Neural cell (in vitro differentiated cells): Measurements from ENCODE around the gene ALDH3B2.
"Not testable (repeated sequence)": the region's sequence is repeated elsewhere in the genome, so short reads cannot be mapped to it uniquely, and the experiment has no call there.

ENCODE experiments used
- CTCF ChIP-seq: fragments of 450-650 bp; IDR thresholded peaks from 2 replicates; pipeline ENCODE4 v1.5.1; 2014; ENCODE audit warnings: antibody characterized with exemption, mild to moderate bottlenecking, moderate library complexity; ENCODE audit not compliant: poor library complexity, severe bottlenecking
- EP300 ChIP-seq: fragments of 450-650 bp; conservative IDR thresholded peaks from 2 replicates; pipeline ENCODE4 v1.6.1; 2014; ENCODE audit warnings: antibody characterized with exemption, mild to moderate bottlenecking, moderate library complexity; ENCODE audit not compliant: poor library complexity, severe bottlenecking
- EZH2 ChIP-seq: fragments of 200-600, 300-800 bp; shearing (Covaris generic), sonication (generic); IDR thresholded peaks from 2 replicates; pipeline ENCODE4 v1.6.1; 2014; ENCODE audit warnings: antibody characterized with exemption, low read length, borderline replicate concordance, mild to moderate bottlenecking; ENCODE audit not compliant: insufficient read depth, poor library complexity, severe bottlenecking
- MXI1 ChIP-seq: fragments of 450-650 bp; conservative IDR thresholded peaks from 2 replicates; pipeline ENCODE4 v1.6.1; 2014; ENCODE audit warnings: antibody characterized with exemption, mild to moderate bottlenecking; ENCODE audit not compliant: poor library complexity, severe bottlenecking
- POLR2AphosphoS5 ChIP-seq: IDR thresholded peaks from 2 replicates; pipeline ENCODE4 v1.6.1; 2012
- RAD21 ChIP-seq: fragments of 450-650 bp; conservative IDR thresholded peaks from 2 replicates; pipeline ENCODE4 v1.6.1; 2014; ENCODE audit warnings: antibody characterized with exemption, mild to moderate bottlenecking, moderate library complexity
- REST ChIP-seq: IDR thresholded peaks from 2 replicates; pipeline ENCODE4 v1.6.1; 2012; ENCODE audit warnings: borderline replicate concordance
- TAF1 ChIP-seq: IDR thresholded peaks from 2 replicates; pipeline ENCODE4 v1.6.1; 2012; ENCODE audit warnings: low read depth

GRCh38 chr11:67622905-67623304 lies 51.5 kb downstream of the ALDH3B2 start:
- TF ChIP-seq CTCF, POLR2AphosphoS5, REST, TAF1, EP300, RAD21, MXI1, EZH2: not testable (repeated sequence)
